Spleen (tissue), 11 donors: ENCODE measurements around the gene ZNF485. TPM values are rescaled to one million over a fixed set of nuclear protein-coding genes. Genes with fewer than 3 reads are reported as not detected.

Source experiments
- DNase-seq: peaks from one replicate; pipeline ENCODE4 v3.0.0-alpha.2; 2020
- H3K27ac ChIP-seq, 8 donors: fragments of 200-600 bp; sonication (generic) in 7 of 8; 1 replicate in 4 of 8; 2 replicates in 4 of 8; pipeline versions ENCODE4 v1.5.0 to v1.8.0; 2016 to 2021; ENCODE audit warnings: inconsistent platforms in 4 of 8, mild to moderate bottlenecking in 4 of 8, moderate library complexity in 1 of 8
- H3K27me3 ChIP-seq, 7 donors: fragments of 200-600 bp; sonication (generic) in 6 of 7; replicated peaks in 1 of 7; 1 replicate in 4 of 7; 2 replicates in 3 of 7; pipeline versions ENCODE4 v1.5.0 to v1.8.0; 2016 to 2021; ENCODE audit warnings: inconsistent platforms in 3 of 7, mild to moderate bottlenecking in 1 of 7
- H3K36me3 ChIP-seq, 6 donors: fragments of 200-600 bp; sonication (generic) in 5 of 6; 1 replicate in 4 of 6; 2 replicates in 2 of 6; pipeline versions ENCODE4 v1.5.0 to v1.8.0; 2016 to 2021; ENCODE audit warnings: inconsistent platforms in 2 of 6
- H3K4me1 ChIP-seq, 6 donors: fragments of 200-600 bp; sonication (generic) in 5 of 6; 1 replicate in 3 of 6; 2 replicates in 3 of 6; pipeline versions ENCODE4 v1.5.0 to v1.8.0; 2016 to 2021; ENCODE audit warnings: inconsistent platforms in 3 of 6
- H3K4me3 ChIP-seq, 8 donors: fragments of 200-600 bp; sonication (generic) in 7 of 8; 1 replicate in 4 of 8; 2 replicates in 4 of 8; pipeline versions ENCODE4 v1.5.0 to v1.8.0; 2016 to 2021; ENCODE audit warnings: inconsistent platforms in 4 of 8, mild to moderate bottlenecking in 4 of 8, moderate library complexity in 2 of 8
- H3K9me3 ChIP-seq, 8 donors: fragments of 200-600 bp; sonication (generic) in 7 of 8; 1 replicate in 4 of 8; 2 replicates in 4 of 8; pipeline versions ENCODE4 v1.5.0 to v1.8.0; 2016 to 2021; ENCODE audit warnings: inconsistent platforms in 4 of 8
- CTCF ChIP-seq, 11 experiments: fragments of 200-600 bp in 7 of 11; fragments of 450-650 bp in 4 of 11; sonication (generic) in 4 of 11; IDR thresholded peaks in 8 of 11; conservative IDR thresholded peaks in 3 of 11; 1 replicate in 7 of 11; 2 replicates in 4 of 11; pipeline versions ENCODE4 v1.4.0 to v1.8.0; 2016 to 2021; ENCODE audit warnings: antibody characterized with exemption in 11 of 11, inconsistent platforms in 4 of 11, mild to moderate bottlenecking in 1 of 11
- POLR2A ChIP-seq, 3 donors: fragments of 450-650 bp; IDR thresholded peaks; one replicate each; pipeline ENCODE4 v1.5.1; 2017; ENCODE audit warnings: antibody characterized with exemption in 3 of 3, mild to moderate bottlenecking in 1 of 3
- POLR2AphosphoS5 ChIP-seq, 3 donors: sonication (generic); formaldehyde crosslinking; IDR thresholded peaks; one replicate each; pipeline ENCODE4 v1.5.1; 2017; ENCODE audit warnings: antibody characterized with exemption in 3 of 3
- WGBS, 5 donors: extraction: QIAGEN DNeasy Blood & Tissue Kit in 3 of 5; methylation state at CpG; one replicate each; pipeline versions ENCODE4 v1.1.5 to v1.1.7; 2013 to 2018; 5-methylcytosine and 5-hydroxymethylcytosine counted together
- intact Hi-C: fragments of 100-400 bp; cut with DNase I; formaldehyde crosslinking; loops from one replicate; pipeline ENCODE4 v1.15.0; 2023; ENCODE audit warnings: low total_unique reads
- polyA plus RNA-seq, 3 donors: library from polyadenylated mRNA; stranded (reverse); fragments of 200-250 nt; gene quantifications; one replicate each; pipeline ENCODE4 v1.2.1, GENCODE V29; 2013
- total RNA-seq, 7 donors: library from RNA; depleted of rRNA in 3 of 7; stranded (reverse); fragments of >200 nt in 3 of 7; fragmentation: NEBNext Ultra II Directional in 4 of 7; extraction: Animal tissue kit (Norgen Biotek cat#: 25700) in 4 of 7; gene quantifications; one replicate each; pipeline versions ENCODE4 v1.1.0 to v1.2.1, GENCODE V29; 2016 to 2021
- donor health status: healthy with polysubstance abuse.
- donor health status: DM: no; HTN: no; CAD: no; lungs with moderate emphysema.
- donor health status: DM: no; HTN: no; CAD: no.
- donor health status: Bipolar disorder and iron deficiency.
- donor health status: healthy.
- donor health status: DM: no; HTN: no; CAD: no.
- donor health status: DM: yes; HTN: yes; CAD: no.

ZNF485 gene
- total and polyA plus RNA-seq, 10 donors, result 3.1 to 8.0 (median 4.8) TPM

GRCh38 chr10:43619368-43619767 is 13.1 kb downstream of the ZNF485 start:
- H3K27ac ChIP-seq, result no peak overlapping the region
- no peak overlapping the region for H3K4me3 ChIP-seq
- H3K4me1 ChIP-seq, result peaks cover 0 to 7% (median 0%) of the 10 kb centered on the region in 6 donors
- peaks cover 19 to 91% (median 68%) of the 10 kb centered on the region in 8 donors for H3K9me3 ChIP-seq
- no peak for DNase-seq
- intact Hi-C loops, result no loop called here
- H3K27me3 ChIP-seq, result no peaks in the 10 kb centered on the region
- no peak for TF ChIP-seq POLR2A (IDR thresholded peaks at IDR 0.05)
- H3K36me3 ChIP-seq, result peaks cover 3 to 32% (median 24%) of the 10 kb centered on the region in 6 donors
- WGBS, 5 donors, result 89 to 100% (median 98%) methylated on average over 2 of the region's 2 CpGs

GRCh38 chr10:43622038-43622437 is 15.8 kb downstream of the ZNF485 start:
- WGBS, 5 donors, result 59 to 79% (median 77%) methylated on average over 2 of the region's 2 CpGs
- H3K4me3 ChIP-seq, result peak overlapping the region in 1 of 8 donors; percentile 26
- H3K36me3 ChIP-seq, result peaks cover 0 to 6% (median under 1%) of the 10 kb centered on the region in 6 donors
- DNase-seq, result no peak
- H3K4me1 ChIP-seq, result peaks cover 0 to 7% (median 0%) of the 10 kb centered on the region in 6 donors
- intact Hi-C loops, result no loop called here
- no peaks in the 10 kb centered on the region for H3K27me3 ChIP-seq
- TF ChIP-seq POLR2A (IDR thresholded peaks at IDR 0.05) (no peak), POLR2AphosphoS5 (IDR thresholded peaks at IDR 0.05) (no peak), CTCF (IDR thresholded peaks at IDR 0.05 in 8 of 11, conservative IDR thresholded peaks at IDR 0.05 in 3 of 11) (no peak)
- no peak overlapping the region for H3K27ac ChIP-seq
- H3K9me3 ChIP-seq, result peaks cover 3 to 69% (median 42%) of the 10 kb centered on the region in 8 donors

- Histone ChIP-seq H3K9me3 (peaks cover 0 to 58% (median 30%) of the 10 kb centered on the region in 8 donors), H3K27ac (peak overlapping the region in 3 of 8 donors; percentile 42 to 51 (median 48)), H3K27me3 (no peaks in the 10 kb centered on the region), H3K4me3 (peak overlapping the region in 7 of 8 donors; percentile 2 to 59 (median 22)), H3K36me3 (no peaks in the 10 kb centered on the region), H3K4me1 (peaks cover 0 to 7% (median 0%) of the 10 kb centered on the region in 6 donors)
- intact Hi-C loops, result no loop called here
- TF ChIP-seq POLR2AphosphoS5 (IDR thresholded peaks at IDR 0.05) (no peak), POLR2A (IDR thresholded peaks at IDR 0.05) (no peak), CTCF (IDR thresholded peaks at IDR 0.05 in 8 of 11, conservative IDR thresholded peaks at IDR 0.05 in 3 of 11) (no peak)
- WGBS, 5 donors, result 43 to 64% (median 48%) methylated on average over 3 of the region's 3 CpGs
- DNase-seq, result no peak
Observed at GRCh38 chr10:43623351-43623750, 17.1 kb downstream of the ZNF485 start.

GRCh38 chr10:43627942-43628341 is 21.7 kb downstream of the ZNF485 start:
- DNase-seq, result no peak
- H3K9me3 ChIP-seq, result peaks cover 0 to 29% (median 3%) of the 10 kb centered on the region in 8 donors
- no peak overlapping the region for H3K4me3 ChIP-seq
- H3K27ac ChIP-seq, result no peak overlapping the region
- H3K27me3 ChIP-seq, result no peaks in the 10 kb centered on the region
- 29 to 60% (median 53%) methylated on average over 1 of the region's 1 CpG for WGBS, 5 donors
- intact Hi-C loops, result no loop called here
- no peaks in the 10 kb centered on the region for H3K36me3 ChIP-seq
- peaks cover 0 to 7% (median 0%) of the 10 kb centered on the region in 6 donors for H3K4me1 ChIP-seq
- TF ChIP-seq CTCF (IDR thresholded peaks at IDR 0.05 in 8 of 11, conservative IDR thresholded peaks at IDR 0.05 in 3 of 11), result no peak
- no peak for TF ChIP-seq POLR2AphosphoS5 (IDR thresholded peaks at IDR 0.05)
- TF ChIP-seq POLR2A (IDR thresholded peaks at IDR 0.05), result no peak
